IMR-90 (cell line): ENCODE measurements around the gene SLC25A21. TPM values are rescaled to one million over a fixed set of nuclear protein-coding genes. Genes with fewer than 3 reads are reported as not detected.

ENCODE experiments used
- ATAC-seq: fragments of 200-7000 bp; cut with Tn5 transposase; 2 replicates; pipeline ENCODE4 v1.9.1; 2020; ENCODE audit warnings: low read depth, mild to moderate bottlenecking, moderate library complexity
- BruUV-seq: library from RNA; stranded (reverse); fragments of 400-500 nt; replicated peaks from 2 replicates; lab custom pipeline; 2021; lab: Mats Ljungman, UMichigan
- CTCF ChIA-PET: fragments of 300-600 bp; formaldehyde crosslinking; extraction: SDS; loops from one replicate; lab custom pipeline; 2021; ENCODE audit warnings: antibody characterized with exemption; lab: Yijun Ruan, JAX
- POLR2A ChIA-PET: fragments of 300-600 bp; sonication (Branson Sonifier 250); formaldehyde crosslinking; loops from one replicate; lab custom pipeline; 2022; ENCODE audit warnings: antibody characterized with exemption; ENCODE audit not compliant: unreplicated experiment; lab: Charles Lee
- DNase-seq: peaks from one replicate; pipeline ENCODE4 v3.0.0; 2013
- H2AFZ ChIP-seq: replicated peaks from 2 replicates; pipeline ENCODE3; 2013; ENCODE audit warnings: low read length, mild to moderate bottlenecking; ENCODE audit not compliant: poor library complexity
- H2AK5ac ChIP-seq: 2 replicates; pipeline ENCODE4 v1.6.1; 2013; ENCODE audit warnings: low read depth, low read length, inconsistent platforms
- H2AK9ac ChIP-seq: replicated peaks from 2 replicates; pipeline ENCODE3; 2013; ENCODE audit warnings: mild to moderate bottlenecking, low read depth, low read length, moderate library complexity; ENCODE audit not compliant: poor library complexity
- H2BK120ac ChIP-seq: 2 replicates; pipeline ENCODE4 v1.6.1; 2013; ENCODE audit warnings: low read depth, low read length, inconsistent platforms
- H2BK15ac ChIP-seq: 3 replicates; pipeline ENCODE4 v1.6.1; 2013; ENCODE audit warnings: low read depth, low read length, inconsistent platforms
- H2BK20ac ChIP-seq: 2 replicates; pipeline ENCODE4 v1.6.1; 2013; ENCODE audit warnings: low read depth, mild to moderate bottlenecking, inconsistent platforms, low read length, moderate library complexity
- H2BK5ac ChIP-seq: 2 replicates; pipeline ENCODE4 v1.6.1; 2013; ENCODE audit warnings: mild to moderate bottlenecking, low read depth, low read length, inconsistent platforms; ENCODE audit not compliant: poor library complexity, severe bottlenecking
- H3K14ac ChIP-seq: replicated peaks from 2 replicates; pipeline ENCODE4 v1.6.1; 2013; ENCODE audit warnings: low read depth, low read length, inconsistent platforms
- H3K18ac ChIP-seq: 2 replicates; pipeline ENCODE4 v1.6.1; 2013; ENCODE audit warnings: low read depth, low read length, control low read depth
- H3K23ac ChIP-seq: 2 replicates; pipeline ENCODE4 v1.6.1; 2013; ENCODE audit warnings: low read depth, low read length, inconsistent platforms
- H3K27ac ChIP-seq: 2 replicates; pipeline ENCODE4 v1.5.1; 2013; ENCODE audit warnings: mild to moderate bottlenecking, control low read depth, low read length; ENCODE audit not compliant: insufficient read depth
- H3K27me3 ChIP-seq: 2 replicates; pipeline ENCODE4 v1.6.1; 2013; ENCODE audit warnings: low read length; ENCODE audit not compliant: control insufficient read depth, insufficient read depth
- H3K36me3 ChIP-seq: 2 replicates; pipeline ENCODE4 v1.6.1; 2013; ENCODE audit warnings: low read length, mixed read lengths; ENCODE audit not compliant: control insufficient read depth, insufficient read depth
- H3K4ac ChIP-seq: 2 replicates; pipeline ENCODE4 v1.6.1; 2013; ENCODE audit warnings: low read depth, low read length, inconsistent platforms
- H3K4me1 ChIP-seq: 2 replicates; pipeline ENCODE4 v1.6.1; 2013; ENCODE audit warnings: low read length, mixed read lengths; ENCODE audit not compliant: control insufficient read depth, insufficient read depth
- H3K4me2 ChIP-seq: 2 replicates; pipeline ENCODE4 v1.6.1; 2013; ENCODE audit warnings: low read depth, mild to moderate bottlenecking, control low read depth, low read length, moderate library complexity
- H3K4me3 ChIP-seq: 2 replicates; pipeline ENCODE4 v1.5.1; 2013; ENCODE audit warnings: low read depth, mild to moderate bottlenecking, control low read depth, low read length, moderate library complexity; ENCODE audit not compliant: insufficient read depth
- H3K56ac ChIP-seq: 2 replicates; pipeline ENCODE4 v1.6.1; 2013; ENCODE audit warnings: low read length, inconsistent platforms; ENCODE audit not compliant: insufficient read depth; ENCODE audit errors: extremely low read depth
- H3K79me1 ChIP-seq, 2 experiments: 2 replicates each; pipeline ENCODE4 v1.6.1; 2013; ENCODE audit warnings: low read length in 2 of 2, inconsistent platforms in 1 of 2, low read depth in 1 of 2
- H3K9ac ChIP-seq: 2 replicates; pipeline ENCODE4 v1.6.1; 2013; ENCODE audit warnings: low read depth, low read length, control low read depth
- H3K9me1 ChIP-seq: 2 replicates; pipeline ENCODE4 v1.6.1; 2013; ENCODE audit warnings: low read length, inconsistent platforms; ENCODE audit not compliant: insufficient read depth
- H3K9me3 ChIP-seq: 2 replicates; pipeline ENCODE4 v1.6.1; 2013; ENCODE audit warnings: low read length; ENCODE audit not compliant: control insufficient read depth, insufficient read depth
- H4K20me1 ChIP-seq: 2 replicates; pipeline ENCODE4 v1.6.1; 2013; ENCODE audit warnings: low read length, inconsistent platforms; ENCODE audit not compliant: insufficient read depth
- H4K5ac ChIP-seq: 2 replicates; pipeline ENCODE4 v1.6.1; 2013; ENCODE audit warnings: mild to moderate bottlenecking, low read depth, low read length, control low read depth
- H4K8ac ChIP-seq, 2 experiments: 2 replicates each; pipeline ENCODE4 v1.6.1; 2013; ENCODE audit warnings: low read depth in 2 of 2, low read length in 2 of 2, control low read depth in 1 of 2, inconsistent platforms in 1 of 2
- H4K91ac ChIP-seq: 2 replicates; pipeline ENCODE4 v1.6.1; 2013; ENCODE audit warnings: low read depth, low read length, inconsistent platforms; ENCODE audit not compliant: insufficient read depth
- ELK1 ChIP-seq: fragments of 150-350 bp; IDR thresholded peaks from 2 replicates; pipeline ENCODE4 v1.6.1; 2016; ENCODE audit warnings: low read depth, mild to moderate bottlenecking, low read length, moderate library complexity, borderline replicate concordance
- RFX5 ChIP-seq: IDR thresholded peaks from 2 replicates; pipeline ENCODE4 v1.8.0; 2012; ENCODE audit warnings: low read depth, mild to moderate bottlenecking, low read length, moderate library complexity
- WGBS, 2 experiments: methylation state at CpG; one replicate each; pipeline versions ENCODE4 v1.1.5 to v1.1.7; 2013; ENCODE audit warnings: missing lambda C conversion rate in 2 of 2; ENCODE audit not compliant: insufficient read length in 1 of 2; ENCODE audit errors: extremely low coverage in 2 of 2; 5-methylcytosine and 5-hydroxymethylcytosine counted together
- dilution Hi-C: fragments of 300-500 bp; cut with HindIII; formaldehyde crosslinking; loops from one replicate; pipeline ENCODE4 v1.14.3; 2018; ENCODE audit warnings: low sequenced_read_pairs; ENCODE audit not compliant: unreplicated experiment
- in situ Hi-C: fragments of 300-500 bp; cut with MboI; formaldehyde crosslinking; loops from 3 replicates; pipeline ENCODE4 v1.14.3; 2019; ENCODE audit warnings: low sequenced_read_pairs, inconsistent platforms, mixed read lengths
- intact Hi-C: fragments of 100-400 bp; cut with micrococcal nuclease; formaldehyde crosslinking; loops from 2 replicates; pipeline ENCODE4 v1.10.0; 2022
- polyA plus RNA-seq, 3 experiments: library from polyadenylated mRNA; depleted of rRNA; stranded (reverse); fragments of >200 nt; gene quantifications; 2 replicates each; pipeline ENCODE4 v1.2.3, GENCODE V29; 2012; ENCODE audit warnings: low replicate concordance in 1 of 3
- total RNA-seq: library from RNA; depleted of rRNA; stranded (reverse); fragments of >200 nt; gene quantifications from 2 replicates; pipeline ENCODE4 v1.2.3, GENCODE V29; 2012

The SLC25A21 gene
- total and polyA plus RNA-seq, 2 of the 4 experiments (the other 2 are of a cell fraction) = 0.62 to 0.90 TPM

GRCh38 chr14:36869125-36869524, 303.3 kb downstream of the SLC25A21 start:
- intact Hi-C loops = loop anchor here (10.0 kb wide), 1 partner anchor 246 kb away; no protein-coding TSS in a partner anchor

More at GRCh38 chr14:36869125-36869524, 303.3 kb downstream of the SLC25A21 start:
- no peaks in the 10 kb centered on the region for H3K36me3 ChIP-seq
- DNase-seq (no peak), ATAC-seq (no peak)
- WGBS, 2 experiments = 20% methylated on average over 1 of the region's 1 CpG; no CpG with 5 or more reads in 1 of the 2 experiments
- no peak overlapping the region for H4K91ac ChIP-seq
- H3K4me2 ChIP-seq = no peak overlapping the region
- no peak overlapping the region for H2BK15ac ChIP-seq
- no peak overlapping the region for H2BK5ac ChIP-seq
- H4K5ac ChIP-seq = no peak overlapping the region
- H2AK5ac ChIP-seq = no peak overlapping the region
- H3K4me1 ChIP-seq = no peaks in the 10 kb centered on the region
- no peaks in the 10 kb centered on the region for H3K79me1 ChIP-seq
- H3K9me3 ChIP-seq = no peaks in the 10 kb centered on the region
- H2BK20ac ChIP-seq = no peak overlapping the region
- no peaks in the 10 kb centered on the region for H3K9me1 ChIP-seq
- no peaks in the 10 kb centered on the region for H4K20me1 ChIP-seq
- no peak overlapping the region for H3K23ac ChIP-seq
- CTCF ChIA-PET = no interaction called here
- in situ Hi-C loops = no loop called here
- no peak for TF ChIP-seq ELK1
- no peak for TF ChIP-seq RFX5
- H3K4me3 ChIP-seq = no peak overlapping the region
- H3K56ac ChIP-seq = no peak overlapping the region
- H3K27ac ChIP-seq = no peak overlapping the region
- H3K9ac ChIP-seq = no peak overlapping the region
- H3K4ac ChIP-seq = no peak overlapping the region
- POLR2A ChIA-PET = no interaction called here
- dilution Hi-C loops = no loop called here
- H3K18ac ChIP-seq = no peak overlapping the region
- H2AK9ac ChIP-seq = no peak overlapping the region
- H2AFZ ChIP-seq = no peak overlapping the region
- no peak overlapping the region for H4K8ac ChIP-seq
- no TSS peak for BruUV-seq
- H3K27me3 ChIP-seq = no peaks in the 10 kb centered on the region; the same call in none of the 2 replicates
- H2BK120ac ChIP-seq = no peak overlapping the region
- no peak overlapping the region for H3K14ac ChIP-seq
